ENCODE data around the gene COLEC11. TPM values are rescaled to one million over a fixed set of nuclear protein-coding genes. Genes with fewer than 3 reads are reported as not detected.
"Not testable (repeated sequence)": the region's sequence is repeated elsewhere in the genome, so short reads cannot be mapped to it uniquely, and the experiment has no call there.

The COLEC11 gene
- total RNA-seq, 1 donor from 2014 or later = not detected

GRCh38 chr2:3558205-3559014 lies 36.5 kb upstream of the COLEC11 start, which contains the start of gene RNASEH1:
Gene RNASEH1, minus strand, starts transcription at chr2:3558333. Its CDS starts 73 bp downstream, at chr2:3558260.
- no peaks in the 10 kb centered on the region for H3K27me3 Mint-ChIP-seq (ENCODE audit: unreplicated experiment)

GRCh38 chr2:3563521-3563976 lies 31.4 kb upstream of the COLEC11 start:
- Mint-ChIP-seq H3K36me3 (ENCODE audit: unreplicated experiment) (no peaks in the 10 kb centered on the region), H3K9me3 (ENCODE audit: unreplicated experiment) (no peaks in the 10 kb centered on the region), H3K27me3 (ENCODE audit: unreplicated experiment) (no peaks in the 10 kb centered on the region), H3K27ac (ENCODE audit: unreplicated experiment) (no peak overlapping the region), H3K4me1 (ENCODE audit: unreplicated experiment) (peaks cover 9% of the 10 kb centered on the region), H3K4me3 (ENCODE audit: unreplicated experiment) (no peak overlapping the region)
- no peak for DNase-seq (ENCODE audit: extremely low spot score, unreplicated experiment)
- TF ChIP-seq, protein P1, sequence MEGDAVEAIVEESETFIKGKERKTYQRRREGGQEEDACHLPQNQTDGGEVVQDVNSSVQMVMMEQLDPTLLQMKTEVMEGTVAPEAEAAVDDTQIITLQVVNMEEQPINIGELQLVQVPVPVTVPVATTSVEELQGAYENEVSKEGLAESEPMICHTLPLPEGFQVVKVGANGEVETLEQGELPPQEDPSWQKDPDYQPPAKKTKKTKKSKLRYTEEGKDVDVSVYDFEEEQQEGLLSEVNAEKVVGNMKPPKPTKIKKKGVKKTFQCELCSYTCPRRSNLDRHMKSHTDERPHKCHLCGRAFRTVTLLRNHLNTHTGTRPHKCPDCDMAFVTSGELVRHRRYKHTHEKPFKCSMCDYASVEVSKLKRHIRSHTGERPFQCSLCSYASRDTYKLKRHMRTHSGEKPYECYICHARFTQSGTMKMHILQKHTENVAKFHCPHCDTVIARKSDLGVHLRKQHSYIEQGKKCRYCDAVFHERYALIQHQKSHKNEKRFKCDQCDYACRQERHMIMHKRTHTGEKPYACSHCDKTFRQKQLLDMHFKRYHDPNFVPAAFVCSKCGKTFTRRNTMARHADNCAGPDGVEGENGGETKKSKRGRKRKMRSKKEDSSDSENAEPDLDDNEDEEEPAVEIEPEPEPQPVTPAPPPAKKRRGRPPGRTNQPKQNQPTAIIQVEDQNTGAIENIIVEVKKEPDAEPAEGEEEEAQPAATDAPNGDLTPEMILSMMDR (IDR thresholded peaks at IDR 0.05) = no peak

More at GRCh38 chr2:3558205-3559014, 36.5 kb upstream of the COLEC11 start, which contains the start of gene RNASEH1:
- DNase-seq (ENCODE audit: extremely low spot score, unreplicated experiment) = peak; percentile 99
- peak within 1 kb of the TSS; percentile 91 for H3K27ac Mint-ChIP-seq (ENCODE audit: unreplicated experiment)
- peaks cover 18% of the 10 kb centered on the region for H3K4me1 Mint-ChIP-seq (ENCODE audit: unreplicated experiment)
- no peaks in the 10 kb centered on the region for H3K9me3 Mint-ChIP-seq (ENCODE audit: unreplicated experiment)
- peaks cover 22% of the 10 kb centered on the region for H3K36me3 Mint-ChIP-seq (ENCODE audit: unreplicated experiment)
- peak within 1 kb of the TSS; percentile 82 for H3K4me3 Mint-ChIP-seq (ENCODE audit: unreplicated experiment)
- TF ChIP-seq, protein P1 (IDR thresholded peaks at IDR 0.05) = no peak

DNA sequence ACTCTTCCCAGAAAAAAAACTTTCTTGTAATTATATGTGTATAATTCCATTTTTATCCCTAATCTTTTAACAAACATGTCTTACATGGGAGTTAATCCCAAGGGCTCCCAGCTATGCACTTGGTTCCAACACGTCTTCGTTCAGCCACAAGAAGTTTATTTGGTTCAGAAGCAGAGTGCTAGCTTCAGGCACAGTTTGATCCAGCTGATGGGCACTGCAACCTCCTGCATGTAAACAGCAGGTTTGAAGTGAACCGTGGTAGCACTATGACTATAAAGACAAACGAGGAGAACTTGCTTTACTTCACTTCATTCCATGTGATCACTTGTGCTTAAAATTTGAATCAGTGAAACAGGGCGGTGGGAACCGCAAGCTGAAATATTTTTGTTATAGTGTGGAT lies 29.8 kb upstream of the COLEC11 start:
- H3K4me1 Mint-ChIP-seq (ENCODE audit: unreplicated experiment) = no peaks in the 10 kb centered on the region
- H3K27me3 Mint-ChIP-seq (ENCODE audit: unreplicated experiment) = no peaks in the 10 kb centered on the region
- H3K4me3 Mint-ChIP-seq (ENCODE audit: unreplicated experiment) = no peak overlapping the region
- TF ChIP-seq, protein P1 (IDR thresholded peaks at IDR 0.05) = no peak
- H3K27ac Mint-ChIP-seq (ENCODE audit: unreplicated experiment) = no peak overlapping the region
- H3K36me3 Mint-ChIP-seq (ENCODE audit: unreplicated experiment) = no peaks in the 10 kb centered on the region
- DNase-seq (ENCODE audit: extremely low spot score, unreplicated experiment) = no peak
- H3K9me3 Mint-ChIP-seq (ENCODE audit: unreplicated experiment) = no peaks in the 10 kb centered on the region

DNA sequence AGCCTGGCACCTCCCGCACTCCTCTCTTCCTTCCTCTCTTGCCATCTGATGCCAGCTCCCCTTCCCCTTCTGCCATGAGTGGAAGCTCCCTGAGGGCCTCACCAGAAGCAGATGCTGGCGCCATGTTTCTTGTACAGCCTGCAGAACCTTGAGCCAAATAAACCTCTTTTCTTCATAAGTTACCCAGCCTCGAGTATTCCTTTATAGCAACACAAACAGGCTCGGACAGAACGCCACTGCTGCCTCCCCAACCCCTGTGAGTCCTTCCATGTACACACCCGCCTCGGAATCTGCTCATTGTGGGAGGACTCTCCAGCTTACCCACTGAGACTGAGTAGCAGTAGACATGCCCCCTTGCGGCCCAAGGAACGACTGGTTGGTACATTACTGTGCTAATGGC lies 28.1 kb upstream of the COLEC11 start:
- DNase-seq (ENCODE audit: extremely low spot score, unreplicated experiment) = no peak
- no peaks in the 10 kb centered on the region for H3K9me3 Mint-ChIP-seq (ENCODE audit: unreplicated experiment)
- TF ChIP-seq, protein P1 (IDR thresholded peaks at IDR 0.05) = no peak
- no peak overlapping the region for H3K4me3 Mint-ChIP-seq (ENCODE audit: unreplicated experiment)
- H3K4me1 Mint-ChIP-seq (ENCODE audit: unreplicated experiment) = no peaks in the 10 kb centered on the region
- H3K27ac Mint-ChIP-seq (ENCODE audit: unreplicated experiment) = no peak overlapping the region
- no peaks in the 10 kb centered on the region for H3K27me3 Mint-ChIP-seq (ENCODE audit: unreplicated experiment)
- H3K36me3 Mint-ChIP-seq (ENCODE audit: unreplicated experiment) = no peaks in the 10 kb centered on the region

- H3K27me3 Mint-ChIP-seq (ENCODE audit: unreplicated experiment); H3K4me3 Mint-ChIP-seq (ENCODE audit: unreplicated experiment); H3K9me3 Mint-ChIP-seq (ENCODE audit: unreplicated experiment); H3K4me1 Mint-ChIP-seq (ENCODE audit: unreplicated experiment); H3K36me3 Mint-ChIP-seq (ENCODE audit: unreplicated experiment); DNase-seq (ENCODE audit: extremely low spot score, unreplicated experiment); H3K27ac Mint-ChIP-seq (ENCODE audit: unreplicated experiment): not testable (repeated sequence)
These were observed 25.3 kb upstream of the COLEC11 start for GRCh38 chr2:3569656-3570055.

Data from osteocyte (in vitro differentiated cells).